HG02642 (cell line): ENCODE data around the gene C19orf73.
"Not testable (repeated sequence)": the region's sequence is repeated elsewhere in the genome, so short reads cannot be mapped to it uniquely, and the experiment has no call there.

Experiments used
- ATAC-seq: cut with Tn5 transposase; IDR thresholded peaks from one replicate; pipeline ENCODE4 v1.9.1; 2021; ENCODE audit warnings: mild to moderate bottlenecking; ENCODE audit not compliant: unreplicated experiment, poor library complexity

C19orf73 gene

GRCh38 chr19:49125025-49125731 is 6.2 kb upstream of the C19orf73 start:
- no peak for ATAC-seq

GRCh38 chr19:49123285-49123684 is 4.3 kb upstream of the C19orf73 start:
- not testable (repeated sequence) for ATAC-seq

- ATAC-seq = not testable (repeated sequence)
Observed at GRCh38 chr19:49121841-49122240, 2.9 kb upstream of the C19orf73 start.

GRCh38 chr19:49120868-49121267 is 1.9 kb upstream of the C19orf73 start:
- no peak for ATAC-seq

- ATAC-seq = no peak
Observed at GRCh38 chr19:49120325-49120683, 1.4 kb upstream of the C19orf73 start.

- ATAC-seq = no peak
Observed at GRCh38 chr19:49119411-49120324, 725 bp upstream of the C19orf73 start, which contains the start of gene PPFIA3. Gene PPFIA3 (plus strand): TSS chr19:49119544. CDS start chr19:49127874, 8,330 bp downstream.

GRCh38 chr19:49117677-49118564 is 1.0 kb downstream of the C19orf73 start:
- ATAC-seq = no peak

GRCh38 chr19:49116544-49116943 is 2.4 kb downstream of the C19orf73 start:
- no peak for ATAC-seq

GRCh38 chr19:49114630-49115363 is 4.1 kb downstream of the C19orf73 start:
- no peak for ATAC-seq

- peak; percentile 50 for ATAC-seq
Observed at GRCh38 chr19:49113762-49114629, 4.9 kb downstream of the C19orf73 start, which contains the start of gene LIN7B. Gene LIN7B (plus strand): TSS chr19:49114370. CDS start chr19:49114405, 35 bp downstream.

GRCh38 chr19:49111218-49111998 is 7.5 kb downstream of the C19orf73 start:
- ATAC-seq = no peak

GRCh38 chr19:49110567-49110966 is 8.4 kb downstream of the C19orf73 start:
- ATAC-seq = no peak

- no peak for ATAC-seq
Observed at GRCh38 chr19:49109569-49110233, 9.2 kb downstream of the C19orf73 start.

- ATAC-seq = no peak
Observed at GRCh38 chr19:49109051-49109450, 9.9 kb downstream of the C19orf73 start.

GRCh38 chr19:49107625-49108459 is 11.1 kb downstream of the C19orf73 start:
- no peak for ATAC-seq

- ATAC-seq = no peak
Observed at GRCh38 chr19:49106648-49107135, 12.3 kb downstream of the C19orf73 start.
